ENCODE measurements around the gene ETNK2.
"Not testable (repeated sequence)": the region's sequence is repeated elsewhere in the genome, so short reads cannot be mapped to it uniquely, and the experiment has no call there.

The ETNK2 gene

DNA sequence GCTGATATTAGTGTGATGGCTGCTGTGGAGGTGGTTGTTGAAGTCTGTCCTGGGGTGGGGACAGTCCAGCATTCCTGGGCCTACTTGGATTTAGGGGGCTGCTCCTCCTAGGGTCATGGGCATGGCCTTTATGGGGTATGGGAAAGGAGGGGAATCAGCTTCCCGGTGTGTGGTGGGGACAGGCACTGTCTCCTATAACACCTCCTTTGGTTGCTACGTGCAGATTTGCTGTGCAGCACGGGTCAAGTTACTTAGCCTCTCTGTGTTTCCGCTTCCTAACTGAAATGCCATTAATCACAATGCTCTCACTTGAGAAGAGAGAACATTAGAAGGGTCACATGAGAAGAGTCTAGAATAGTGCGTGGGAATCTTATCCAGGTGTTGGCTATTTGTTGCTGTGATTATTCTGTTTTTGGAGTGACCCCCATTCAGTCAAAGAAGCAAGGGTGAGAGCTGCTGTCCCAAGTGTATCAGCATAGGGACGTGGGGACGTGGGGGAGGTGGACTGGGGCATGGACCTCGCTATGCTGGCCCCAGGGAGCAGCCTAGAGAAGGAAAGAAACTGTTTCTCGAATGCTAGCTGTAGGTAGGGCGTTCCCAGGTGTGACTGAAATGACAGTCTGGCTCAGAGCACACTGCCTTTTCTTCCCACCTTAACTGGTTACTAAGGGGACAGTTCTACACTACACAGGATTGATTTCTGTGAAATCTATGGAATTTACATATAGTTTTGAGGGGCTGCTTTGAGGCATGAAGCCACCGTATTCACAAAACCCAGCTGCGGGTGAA is 59.0 kb downstream of the ETNK2 start:
- no peak for TF ChIP-seq CTCF (IDR thresholded peaks at IDR 0.05; ENCODE audit: control insufficient read depth, extremely low read depth, insufficient read depth)
- DNase-seq (ENCODE audit: low read depth), result no peak
- no peak overlapping the region for H3K4me3 ChIP-seq (ENCODE audit: low read depth, low read length)

DNA sequence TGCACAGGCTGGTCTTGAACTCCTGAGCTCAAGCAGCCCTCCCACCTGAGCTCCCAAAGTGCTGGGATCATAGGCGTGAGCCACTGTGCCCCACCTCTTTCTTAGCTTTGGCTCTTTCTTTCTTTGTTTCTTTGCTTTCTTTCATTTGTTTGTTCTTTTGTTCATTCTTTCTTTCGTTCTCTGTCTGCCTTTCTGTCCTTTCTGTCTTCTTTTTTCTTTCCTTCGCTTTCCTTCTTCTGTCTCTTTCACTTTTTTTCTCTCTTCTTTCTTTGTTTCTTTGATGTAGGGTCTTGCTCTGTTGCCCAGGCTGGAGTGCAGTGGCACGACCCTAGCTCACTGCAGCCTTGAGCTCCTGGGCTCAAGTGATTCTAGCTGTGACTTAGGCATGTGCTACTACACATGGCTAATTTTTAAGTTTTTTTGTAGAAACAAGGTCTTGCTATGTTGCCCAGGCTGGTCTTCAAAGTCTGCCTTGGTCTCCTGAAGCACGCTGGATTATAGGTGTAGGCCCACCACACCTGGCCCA is 60.0 kb downstream of the ETNK2 start:
- H3K4me3 ChIP-seq (ENCODE audit: low read depth, low read length), result no peak overlapping the region
- DNase-seq (ENCODE audit: low read depth), result no peak
- TF ChIP-seq CTCF (IDR thresholded peaks at IDR 0.05; ENCODE audit: control insufficient read depth, extremely low read depth, insufficient read depth), result no peak

DNA sequence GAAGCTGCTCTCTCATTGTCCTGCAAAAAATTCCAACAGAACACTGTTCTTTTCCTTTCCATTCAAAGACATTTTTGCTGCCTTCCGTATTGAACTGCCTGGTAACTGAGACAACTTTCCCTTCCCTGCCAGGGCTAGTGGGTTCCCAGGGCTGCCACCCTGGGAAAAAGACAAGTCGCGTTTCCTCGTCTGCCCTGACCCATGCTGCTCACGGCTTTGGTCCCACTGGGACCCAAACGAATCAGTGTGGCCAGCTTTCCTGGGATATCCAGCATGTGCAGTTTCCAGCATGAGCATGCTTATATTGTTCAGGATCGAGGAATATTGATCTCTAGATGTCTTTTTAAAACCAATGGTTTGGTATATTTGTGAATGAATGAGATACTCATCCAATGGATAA is 60.8 kb downstream of the ETNK2 start:
- TF ChIP-seq CTCF (IDR thresholded peaks at IDR 0.05; ENCODE audit: control insufficient read depth, extremely low read depth, insufficient read depth), result no peak
- no peak for DNase-seq (ENCODE audit: low read depth)
- no peak overlapping the region for H3K4me3 ChIP-seq (ENCODE audit: low read depth, low read length)

DNA sequence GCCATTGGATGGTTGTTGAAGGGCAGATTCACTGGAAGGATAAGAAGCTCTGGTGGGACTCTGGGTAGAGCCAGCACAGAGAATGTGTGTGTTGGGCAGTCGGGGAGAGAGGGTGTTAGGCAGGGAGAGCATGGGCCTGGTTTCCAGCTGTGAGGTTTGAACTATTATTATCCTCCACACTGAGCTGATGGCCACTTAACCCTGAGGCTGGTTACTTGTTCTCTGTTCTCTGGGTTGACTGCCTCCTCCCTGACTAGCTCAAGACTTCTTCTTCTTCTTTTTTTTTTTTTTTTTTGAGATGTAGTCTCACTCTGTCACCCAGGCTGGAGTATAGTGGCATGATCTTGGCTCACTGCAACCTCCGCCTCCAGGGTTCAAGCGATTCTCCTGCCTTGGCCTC is 61.7 kb downstream of the ETNK2 start:
- not testable (repeated sequence) for DNase-seq (ENCODE audit: low read depth); H3K4me3 ChIP-seq (ENCODE audit: low read depth, low read length)

DNA sequence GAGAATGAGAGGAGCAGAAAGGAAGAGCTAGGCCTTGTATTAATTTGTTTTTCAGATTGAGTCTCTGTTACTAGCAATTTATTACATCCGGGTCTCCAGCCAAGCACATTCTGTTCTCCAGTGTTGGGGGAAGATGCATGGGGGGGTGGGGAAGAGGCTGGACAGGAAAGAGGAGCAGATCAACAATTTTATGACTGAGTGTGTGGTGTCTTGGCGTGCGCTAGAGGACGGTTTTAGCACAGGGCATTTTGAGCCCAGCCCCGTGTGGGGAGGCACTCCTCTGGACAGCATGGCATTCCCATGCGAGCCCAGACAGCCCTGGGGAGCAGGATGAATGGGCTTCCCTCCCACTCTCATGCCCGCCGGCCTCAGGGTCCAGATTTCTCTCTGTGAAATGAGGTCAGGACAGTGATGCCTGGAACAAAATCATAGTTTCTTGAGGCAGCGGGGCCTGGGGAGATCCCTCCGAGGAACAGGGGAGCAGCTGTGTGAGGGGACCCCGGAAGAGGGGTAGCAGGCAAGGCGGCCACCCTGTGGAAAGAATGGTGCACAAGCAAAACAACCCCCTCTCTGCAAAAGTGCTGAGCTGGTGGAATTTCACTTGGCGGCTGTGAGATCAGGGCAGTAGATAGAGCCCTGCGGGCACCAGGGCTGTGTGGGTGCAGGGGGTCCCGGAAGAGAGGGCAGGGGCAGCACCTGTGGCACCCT is 62.6 kb downstream of the ETNK2 start:
- TF ChIP-seq CTCF (IDR thresholded peaks at IDR 0.05; ENCODE audit: control insufficient read depth, extremely low read depth, insufficient read depth), result 0 out of 2 replicates have a peak, but pooled peaks have one; percentile 3
- peak; percentile 97 for DNase-seq (ENCODE audit: low read depth)
- peak overlapping the region; percentile 42 for H3K4me3 ChIP-seq (ENCODE audit: low read depth, low read length)

- DNase-seq (ENCODE audit: low read depth), result no peak
- TF ChIP-seq CTCF (IDR thresholded peaks at IDR 0.05; ENCODE audit: control insufficient read depth, extremely low read depth, insufficient read depth), result no peak
- H3K4me3 ChIP-seq (ENCODE audit: low read depth, low read length), result peak overlapping the region; percentile 42
These were observed 63.2 kb downstream of the ETNK2 start for GRCh38 chr1:204088596-204088995.

DNA sequence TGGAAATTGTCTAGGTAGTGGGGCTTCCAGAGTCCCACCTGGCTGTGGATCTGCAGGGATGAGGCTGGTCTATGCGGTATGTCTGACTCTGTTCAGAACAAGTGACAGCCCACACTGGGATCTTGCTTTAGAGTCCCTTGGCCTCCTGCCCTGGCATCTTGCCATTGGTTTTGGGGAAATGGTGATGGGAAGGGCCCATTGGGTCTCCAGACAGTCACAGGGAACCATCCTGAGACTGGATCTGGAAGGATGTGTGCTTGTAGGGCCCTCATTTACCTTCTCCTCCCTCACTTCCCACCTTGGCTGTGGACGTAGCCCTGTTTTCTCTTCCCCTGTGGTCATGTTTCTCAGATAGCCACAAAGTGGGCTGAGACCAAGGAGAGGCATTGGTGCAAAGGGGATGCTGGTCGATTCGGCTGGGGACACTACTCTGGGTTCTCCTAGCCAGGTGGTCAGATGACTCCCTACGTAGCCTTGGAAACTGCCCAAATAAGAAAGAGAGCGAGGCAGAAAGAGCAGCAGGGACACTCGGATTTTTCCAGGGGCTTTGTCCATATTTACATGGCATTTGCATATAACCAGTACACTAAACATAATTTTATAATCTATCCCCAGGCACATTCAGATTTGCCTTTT is 63.8 kb downstream of the ETNK2 start:
- peak overlapping the region; percentile 42 for H3K4me3 ChIP-seq (ENCODE audit: low read depth, low read length)
- no peak for TF ChIP-seq CTCF (IDR thresholded peaks at IDR 0.05; ENCODE audit: control insufficient read depth, extremely low read depth, insufficient read depth)
- DNase-seq (ENCODE audit: low read depth), result no peak
